GM12874 (cell line): ENCODE data around the gene SMAD9.

Source experiments
- CTCF ChIP-seq: IDR thresholded peaks from 2 replicates; pipeline ENCODE4 v1.5.1; 2011; ENCODE audit warnings: low read depth, mild to moderate bottlenecking, control low read depth, low read length, moderate library complexity; ENCODE audit not compliant: insufficient read depth

The SMAD9 gene

DNA sequence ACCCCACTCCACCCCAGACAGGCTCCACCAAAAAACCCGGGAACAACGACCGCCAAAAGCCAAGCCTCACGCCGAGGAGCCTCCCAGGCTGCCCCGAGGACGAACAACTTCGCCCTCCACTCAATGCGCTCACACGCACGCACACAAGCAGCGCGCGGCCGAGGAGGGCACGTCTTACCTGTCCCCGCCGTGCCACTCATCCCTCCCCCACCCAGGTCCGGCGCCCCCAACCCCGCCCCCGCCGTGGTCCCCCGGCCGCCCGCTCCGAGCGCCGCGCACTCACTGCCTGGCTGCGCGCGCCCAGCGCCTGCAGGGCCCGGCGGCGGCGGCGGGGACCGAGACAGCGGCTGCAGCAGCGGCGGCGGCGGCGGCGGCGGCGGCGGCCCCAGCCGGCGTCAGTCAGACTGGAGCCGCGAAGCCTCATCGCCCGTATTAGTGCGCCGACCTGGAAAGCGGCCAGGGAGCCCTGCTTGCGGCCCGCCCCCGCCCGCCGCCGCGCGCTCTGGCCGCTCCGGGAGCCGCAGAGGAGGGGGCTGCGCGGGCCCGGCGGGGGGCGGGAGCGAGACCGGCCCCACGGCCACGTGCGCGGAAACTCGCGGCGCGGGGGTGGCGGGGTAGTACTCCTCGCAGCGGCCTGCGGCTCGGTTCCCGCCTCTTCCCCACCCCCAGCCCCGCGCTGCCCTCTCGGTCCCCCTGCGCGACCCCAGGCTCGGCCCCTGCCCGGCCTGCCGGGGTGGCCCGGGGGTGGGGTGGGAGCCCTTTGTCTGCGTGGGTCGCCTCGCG, at the start of gene SMAD9:
SMAD9 (minus strand) TSS at position 406 of the 783 bp plus-strand sequence. CDS start 40,549 bp downstream, outside the sequence.
- no peak for TF ChIP-seq CTCF

DNA sequence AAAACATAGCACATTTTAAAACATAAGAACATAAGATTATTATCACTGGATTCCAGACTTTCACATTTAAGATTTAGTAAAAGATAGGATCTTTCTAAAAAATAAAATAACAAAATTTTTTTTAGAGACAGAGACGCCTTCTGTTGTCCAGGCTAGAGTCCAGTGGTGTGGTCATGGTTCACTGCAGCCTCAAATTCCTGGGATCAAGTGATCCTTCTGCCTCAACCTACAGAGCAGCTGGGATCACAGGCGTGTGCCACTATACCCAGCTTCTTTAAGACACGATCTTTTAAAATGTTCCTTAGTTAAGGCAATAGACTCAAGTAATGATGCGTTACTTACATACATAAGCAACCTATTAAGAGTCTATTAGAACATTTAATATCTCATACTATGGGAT, 46.4 kb upstream of the SMAD9 start:
- TF ChIP-seq CTCF = no peak

- no peak for TF ChIP-seq CTCF
Observed at GRCh38 chr13:36965767-36966166, 45.7 kb upstream of the SMAD9 start.

- TF ChIP-seq CTCF = no peak
Observed at GRCh38 chr13:36959456-36960116, 39.5 kb upstream of the SMAD9 start.

DNA sequence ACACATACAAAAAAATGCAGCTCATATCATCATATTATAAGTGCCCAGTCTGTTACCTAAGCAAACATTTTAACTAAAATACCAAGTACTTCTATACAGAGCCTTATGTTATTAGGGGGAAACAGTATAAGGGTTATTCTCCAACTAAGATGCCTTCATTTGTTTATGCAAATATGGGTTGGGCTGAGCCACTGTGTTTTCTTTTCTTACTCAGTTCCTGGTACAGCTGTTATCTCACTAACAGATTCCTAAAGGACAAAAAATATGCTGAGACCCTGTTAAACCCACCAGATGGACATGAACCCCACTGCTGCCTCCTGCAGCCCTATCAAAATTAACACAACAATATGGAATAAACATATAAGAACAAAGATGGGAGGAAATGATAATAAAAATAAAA, 34.5 kb upstream of the SMAD9 start:
- TF ChIP-seq CTCF = no peak

GRCh38 chr13:36950920-36951319, 30.9 kb upstream of the SMAD9 start:
- no peak for TF ChIP-seq CTCF

DNA sequence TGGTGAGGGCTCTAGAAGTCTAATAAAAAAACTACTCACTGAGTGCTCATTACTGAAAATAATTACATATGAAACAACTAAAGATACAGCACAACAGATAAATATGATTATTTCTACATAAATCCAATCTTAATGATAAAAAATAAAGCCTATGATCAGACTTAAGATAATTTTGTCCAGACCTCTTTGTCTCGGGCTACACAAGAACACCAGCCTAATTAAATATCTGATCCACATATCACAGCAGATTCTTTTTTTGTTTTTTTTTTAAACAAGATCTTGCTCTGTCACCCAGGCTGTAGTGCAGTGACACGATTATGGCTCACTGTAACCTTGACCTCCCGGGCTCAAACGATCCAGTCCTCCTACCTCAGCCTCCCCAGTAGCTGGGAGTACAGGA, 30.3 kb upstream of the SMAD9 start:
- TF ChIP-seq CTCF = no peak
